SW480 (cell line): Measurements from ENCODE around the gene DCXR.

Experiments used
- DNase-seq: peaks from one replicate; pipeline ENCODE4 v3.0.0-alpha.2; 2016; ENCODE audit warnings: low spot score

Gene DCXR

GRCh38 chr17:82072827-82073226, 35.3 kb upstream of the DCXR start:
- DNase-seq = no peak

GRCh38 chr17:82070611-82071010, 33.1 kb upstream of the DCXR start:
- DNase-seq = no peak

- peak; percentile 19 for DNase-seq
Observed at GRCh38 chr17:82065638-82066303, 28.3 kb upstream of the DCXR start, which contains the start of gene DUS1L. Gene DUS1L, minus strand, starts transcription at chr17:82065804. Its CDS starts 745 bp downstream, at chr17:82065059.

- no peak for DNase-seq
Observed at GRCh38 chr17:82065193-82065637, 27.7 kb upstream of the DCXR start.

- DNase-seq = peak; percentile 57
Observed at GRCh38 chr17:82064433-82065192, 27.1 kb upstream of the DCXR start.

GRCh38 chr17:82063424-82064415, 26.2 kb upstream of the DCXR start:
- no peak for DNase-seq

- DNase-seq = no peak
Observed at GRCh38 chr17:82062984-82063368, 25.5 kb upstream of the DCXR start.

- DNase-seq = no peak
Observed at GRCh38 chr17:82062076-82062983, 24.8 kb upstream of the DCXR start.

- DNase-seq = no peak
Observed at GRCh38 chr17:82061047-82061925, 23.8 kb upstream of the DCXR start.

- DNase-seq = no peak
Observed at GRCh38 chr17:82060614-82061013, 23.1 kb upstream of the DCXR start.

- no peak for DNase-seq
Observed at GRCh38 chr17:82060001-82060380, 22.5 kb upstream of the DCXR start.

GRCh38 chr17:82059272-82060000, 21.9 kb upstream of the DCXR start:
- no peak for DNase-seq

- no peak for DNase-seq
Observed at GRCh38 chr17:82058855-82059249, 21.4 kb upstream of the DCXR start.

- no peak for DNase-seq
Observed at GRCh38 chr17:82058230-82058854, 20.8 kb upstream of the DCXR start.

GRCh38 chr17:82056729-82057621, 19.5 kb upstream of the DCXR start:
- no peak for DNase-seq

- DNase-seq = no peak
Observed at GRCh38 chr17:82055965-82056728, 18.6 kb upstream of the DCXR start.
